22Rv1 (cell line): ENCODE measurements around the gene ACP6.

Experiments
- ZFX ChIP-seq: fragments of 450-650 bp; IDR thresholded peaks from 2 replicates; pipeline ENCODE4 v1.6.1; 2017; ENCODE audit warnings: antibody characterized with exemption, borderline replicate concordance
- TF ChIP-seq, protein P1 (sequence below): fragments of 450-650 bp; IDR thresholded peaks from 2 replicates; pipeline ENCODE4 v1.5.1; 2017; ENCODE audit warnings: mild to moderate bottlenecking

DNA sequence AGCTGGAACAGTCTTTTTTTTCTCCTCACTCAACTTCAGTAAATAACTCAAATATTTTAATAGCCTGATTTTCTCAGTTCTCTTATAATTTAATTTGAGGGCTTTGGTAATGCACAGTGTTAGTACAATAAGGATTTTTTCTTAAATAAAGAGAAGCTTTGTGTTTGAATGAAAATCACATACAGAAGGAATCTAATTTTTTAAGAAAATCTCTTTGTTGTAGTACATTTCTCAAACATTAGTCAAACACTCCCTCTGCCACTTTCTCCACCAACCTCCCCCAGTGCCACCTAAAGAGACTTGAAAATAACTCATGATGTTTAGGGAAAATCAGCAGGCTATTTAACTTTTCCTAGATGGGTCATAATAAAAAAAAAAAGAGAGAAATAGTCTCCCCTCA lies 42.3 kb upstream of the ACP6 start:
- TF ChIP-seq, protein P1, sequence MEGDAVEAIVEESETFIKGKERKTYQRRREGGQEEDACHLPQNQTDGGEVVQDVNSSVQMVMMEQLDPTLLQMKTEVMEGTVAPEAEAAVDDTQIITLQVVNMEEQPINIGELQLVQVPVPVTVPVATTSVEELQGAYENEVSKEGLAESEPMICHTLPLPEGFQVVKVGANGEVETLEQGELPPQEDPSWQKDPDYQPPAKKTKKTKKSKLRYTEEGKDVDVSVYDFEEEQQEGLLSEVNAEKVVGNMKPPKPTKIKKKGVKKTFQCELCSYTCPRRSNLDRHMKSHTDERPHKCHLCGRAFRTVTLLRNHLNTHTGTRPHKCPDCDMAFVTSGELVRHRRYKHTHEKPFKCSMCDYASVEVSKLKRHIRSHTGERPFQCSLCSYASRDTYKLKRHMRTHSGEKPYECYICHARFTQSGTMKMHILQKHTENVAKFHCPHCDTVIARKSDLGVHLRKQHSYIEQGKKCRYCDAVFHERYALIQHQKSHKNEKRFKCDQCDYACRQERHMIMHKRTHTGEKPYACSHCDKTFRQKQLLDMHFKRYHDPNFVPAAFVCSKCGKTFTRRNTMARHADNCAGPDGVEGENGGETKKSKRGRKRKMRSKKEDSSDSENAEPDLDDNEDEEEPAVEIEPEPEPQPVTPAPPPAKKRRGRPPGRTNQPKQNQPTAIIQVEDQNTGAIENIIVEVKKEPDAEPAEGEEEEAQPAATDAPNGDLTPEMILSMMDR, result no peak
- TF ChIP-seq ZFX, result no peak
